A673 (cell line): ENCODE results near the gene SH3TC2.

Source experiments
- EZH2 ChIP-seq: fragments of 200-600 bp; sonication (generic); IDR thresholded peaks from 2 replicates; pipeline ENCODE4 v1.6.1; 2017; ENCODE audit warnings: borderline replicate concordance, low read depth, mild to moderate bottlenecking, mixed read lengths, antibody characterized with exemption, low read length; ENCODE audit not compliant: poor library complexity, severe bottlenecking
- TF ChIP-seq, protein P1 (sequence below): fragments of 300-800, 200-600 bp; sonication (generic); conservative IDR thresholded peaks from 2 replicates; pipeline ENCODE4 v1.5.1; 2017; ENCODE audit warnings: low read depth, mild to moderate bottlenecking, antibody characterized with exemption, low read length, moderate library complexity, mixed read lengths

DNA sequence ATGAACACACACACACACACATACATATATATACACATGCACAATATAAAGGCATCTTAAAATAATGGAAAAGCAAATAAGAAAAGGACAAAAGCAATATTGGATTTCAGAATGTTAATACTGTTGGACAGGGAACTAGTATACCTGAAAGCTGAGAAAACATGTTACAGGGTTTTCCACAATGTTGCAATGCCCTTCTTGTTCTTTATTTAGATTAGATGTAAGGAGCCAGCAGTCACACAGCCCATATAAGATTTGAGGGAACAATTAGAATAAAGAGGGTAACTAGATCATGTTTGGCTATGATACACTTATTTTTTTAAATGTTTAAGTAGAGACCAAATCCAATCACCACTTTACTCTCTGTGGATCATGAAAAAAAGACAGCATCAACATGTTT, 61.7 kb downstream of the SH3TC2 start:
- TF ChIP-seq EZH2 = no peak
- TF ChIP-seq, protein P1, sequence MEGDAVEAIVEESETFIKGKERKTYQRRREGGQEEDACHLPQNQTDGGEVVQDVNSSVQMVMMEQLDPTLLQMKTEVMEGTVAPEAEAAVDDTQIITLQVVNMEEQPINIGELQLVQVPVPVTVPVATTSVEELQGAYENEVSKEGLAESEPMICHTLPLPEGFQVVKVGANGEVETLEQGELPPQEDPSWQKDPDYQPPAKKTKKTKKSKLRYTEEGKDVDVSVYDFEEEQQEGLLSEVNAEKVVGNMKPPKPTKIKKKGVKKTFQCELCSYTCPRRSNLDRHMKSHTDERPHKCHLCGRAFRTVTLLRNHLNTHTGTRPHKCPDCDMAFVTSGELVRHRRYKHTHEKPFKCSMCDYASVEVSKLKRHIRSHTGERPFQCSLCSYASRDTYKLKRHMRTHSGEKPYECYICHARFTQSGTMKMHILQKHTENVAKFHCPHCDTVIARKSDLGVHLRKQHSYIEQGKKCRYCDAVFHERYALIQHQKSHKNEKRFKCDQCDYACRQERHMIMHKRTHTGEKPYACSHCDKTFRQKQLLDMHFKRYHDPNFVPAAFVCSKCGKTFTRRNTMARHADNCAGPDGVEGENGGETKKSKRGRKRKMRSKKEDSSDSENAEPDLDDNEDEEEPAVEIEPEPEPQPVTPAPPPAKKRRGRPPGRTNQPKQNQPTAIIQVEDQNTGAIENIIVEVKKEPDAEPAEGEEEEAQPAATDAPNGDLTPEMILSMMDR = no peak
